Suprapubic skin (tissue), 4 donors: ENCODE measurements around the gene IFIH1.

ENCODE experiments used
- EP300 ChIP-seq: sonication (generic); formaldehyde crosslinking; IDR thresholded peaks from one replicate; pipeline ENCODE4 v1.6.1; 2017; ENCODE audit warnings: antibody characterized with exemption
- POLR2A ChIP-seq, 2 donors: fragments of 450-650 bp; IDR thresholded peaks; one replicate each; pipeline ENCODE4 v1.6.1; 2017; ENCODE audit warnings: antibody characterized with exemption in 2 of 2, mild to moderate bottlenecking in 2 of 2, moderate library complexity in 2 of 2
- POLR2AphosphoS5 ChIP-seq, 3 donors: sonication (generic); formaldehyde crosslinking; IDR thresholded peaks; one replicate each; pipeline ENCODE4 v1.6.1; 2017; ENCODE audit warnings: antibody characterized with exemption in 3 of 3
- TF ChIP-seq, protein P1 (sequence below), 2 donors: fragments of 200-600 bp in 1 of 2; fragments of 450-650 bp in 1 of 2; sonication (generic) in 1 of 2; IDR thresholded peaks; one replicate each; pipeline ENCODE4 v1.5.1; 2016 to 2019; ENCODE audit warnings: antibody characterized with exemption in 2 of 2, mild to moderate bottlenecking in 1 of 2, moderate library complexity in 1 of 2

DNA sequence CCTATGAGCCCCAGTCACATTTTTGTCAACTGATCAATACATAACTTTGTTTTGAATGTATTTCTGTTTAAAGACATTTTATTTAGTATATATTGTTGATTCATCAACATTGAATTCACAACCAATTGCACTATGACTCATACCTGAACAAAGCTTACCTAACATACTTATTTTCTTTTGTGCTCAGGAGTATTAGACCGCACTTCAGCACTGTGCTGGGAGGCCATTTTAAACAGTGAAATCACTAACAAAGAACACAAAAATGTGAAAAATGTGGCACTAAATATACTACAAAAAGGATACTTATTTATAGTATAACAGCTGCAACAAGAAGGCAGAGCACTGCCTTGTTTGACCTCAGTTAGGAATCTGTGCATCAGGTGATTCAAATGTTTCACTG, 12.4 kb upstream of the IFIH1 start:
- TF ChIP-seq, protein P1, sequence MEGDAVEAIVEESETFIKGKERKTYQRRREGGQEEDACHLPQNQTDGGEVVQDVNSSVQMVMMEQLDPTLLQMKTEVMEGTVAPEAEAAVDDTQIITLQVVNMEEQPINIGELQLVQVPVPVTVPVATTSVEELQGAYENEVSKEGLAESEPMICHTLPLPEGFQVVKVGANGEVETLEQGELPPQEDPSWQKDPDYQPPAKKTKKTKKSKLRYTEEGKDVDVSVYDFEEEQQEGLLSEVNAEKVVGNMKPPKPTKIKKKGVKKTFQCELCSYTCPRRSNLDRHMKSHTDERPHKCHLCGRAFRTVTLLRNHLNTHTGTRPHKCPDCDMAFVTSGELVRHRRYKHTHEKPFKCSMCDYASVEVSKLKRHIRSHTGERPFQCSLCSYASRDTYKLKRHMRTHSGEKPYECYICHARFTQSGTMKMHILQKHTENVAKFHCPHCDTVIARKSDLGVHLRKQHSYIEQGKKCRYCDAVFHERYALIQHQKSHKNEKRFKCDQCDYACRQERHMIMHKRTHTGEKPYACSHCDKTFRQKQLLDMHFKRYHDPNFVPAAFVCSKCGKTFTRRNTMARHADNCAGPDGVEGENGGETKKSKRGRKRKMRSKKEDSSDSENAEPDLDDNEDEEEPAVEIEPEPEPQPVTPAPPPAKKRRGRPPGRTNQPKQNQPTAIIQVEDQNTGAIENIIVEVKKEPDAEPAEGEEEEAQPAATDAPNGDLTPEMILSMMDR (IDR thresholded peaks at IDR 0.05) = no peak
- TF ChIP-seq POLR2A (IDR thresholded peaks at IDR 0.05) (no peak), EP300 (no peak), POLR2AphosphoS5 (IDR thresholded peaks at IDR 0.05) (no peak)
